Mucosa of stomach (tissue), 1 donor: ENCODE results near the gene PMM1.

Experiments
- H3K27me3 ChIP-seq: one replicate; pipeline ENCODE4 v1.7.0; 2013; ENCODE audit warnings: mild to moderate bottlenecking, low read length; ENCODE audit not compliant: control insufficient read depth, insufficient read depth
- H3K36me3 ChIP-seq: one replicate; pipeline ENCODE4 v1.7.0; 2013; ENCODE audit warnings: low read length; ENCODE audit not compliant: control insufficient read depth, insufficient read depth
- H3K4me1 ChIP-seq: one replicate; pipeline ENCODE4 v1.7.0; 2013; ENCODE audit warnings: mild to moderate bottlenecking, low read length; ENCODE audit not compliant: control insufficient read depth, insufficient read depth
- H3K4me3 ChIP-seq: one replicate; pipeline ENCODE4 v1.7.0; 2013; ENCODE audit warnings: low read length
- H3K9ac ChIP-seq: one replicate; pipeline ENCODE4 v1.7.0; 2013; ENCODE audit warnings: mild to moderate bottlenecking, low read length, moderate library complexity
- H3K9me3 ChIP-seq: one replicate; pipeline ENCODE4 v1.7.0; 2013; ENCODE audit warnings: mild to moderate bottlenecking, low read length, moderate library complexity; ENCODE audit not compliant: control insufficient read depth
- donor health status: Pancreatic carcinoma.

The PMM1 gene

GRCh38 chr22:41619979-41620588 lies 30.4 kb upstream of the PMM1 start:
- Histone ChIP-seq H3K4me1 (peaks cover 26% of the 10 kb centered on the region), H3K9ac (peak overlapping the region; percentile 94)

GRCh38 chr22:41613456-41613855 lies 23.8 kb upstream of the PMM1 start:
- Histone ChIP-seq H3K36me3 (no peaks in the 10 kb centered on the region), H3K27me3 (no peaks in the 10 kb centered on the region), H3K9me3 (no peaks in the 10 kb centered on the region), H3K4me1 (peaks cover 3% of the 10 kb centered on the region), H3K4me3 (no peak overlapping the region), H3K9ac (no peak overlapping the region)

More at GRCh38 chr22:41619979-41620588, 30.4 kb upstream of the PMM1 start:
- Histone ChIP-seq H3K36me3 (no peaks in the 10 kb centered on the region), H3K27me3 (no peaks in the 10 kb centered on the region), H3K9me3 (no peaks in the 10 kb centered on the region), H3K4me3 (peak overlapping the region; percentile 95)

- H3K4me1 ChIP-seq, result no peaks in the 10 kb centered on the region
- H3K9ac ChIP-seq, result no peak overlapping the region
- H3K36me3 ChIP-seq, result no peaks in the 10 kb centered on the region
- H3K4me3 ChIP-seq, result no peak overlapping the region
- no peaks in the 10 kb centered on the region for H3K9me3 ChIP-seq
- H3K27me3 ChIP-seq, result no peaks in the 10 kb centered on the region
These were observed 23.1 kb upstream of the PMM1 start for GRCh38 chr22:41612603-41613306.

- Histone ChIP-seq H3K9me3 (no peaks in the 10 kb centered on the region), H3K36me3 (no peaks in the 10 kb centered on the region), H3K4me1 (no peaks in the 10 kb centered on the region), H3K4me3 (no peak overlapping the region), H3K27me3 (no peaks in the 10 kb centered on the region), H3K9ac (no peak overlapping the region)
These were observed 18.7 kb upstream of the PMM1 start for GRCh38 chr22:41608386-41608785.

GRCh38 chr22:41603873-41604332 lies 14.3 kb upstream of the PMM1 start:
- Histone ChIP-seq H3K9ac (no peak overlapping the region), H3K36me3 (peaks cover 7% of the 10 kb centered on the region), H3K4me3 (no peak overlapping the region), H3K27me3 (no peaks in the 10 kb centered on the region), H3K9me3 (no peaks in the 10 kb centered on the region), H3K4me1 (no peaks in the 10 kb centered on the region)

GRCh38 chr22:41600976-41601375 lies 11.3 kb upstream of the PMM1 start:
- H3K9ac ChIP-seq, result no peak overlapping the region
- H3K36me3 ChIP-seq, result peaks cover 7% of the 10 kb centered on the region
- H3K4me3 ChIP-seq, result no peak overlapping the region
- H3K27me3 ChIP-seq, result no peaks in the 10 kb centered on the region
- H3K4me1 ChIP-seq, result peaks cover 10% of the 10 kb centered on the region
- H3K9me3 ChIP-seq, result no peaks in the 10 kb centered on the region

GRCh38 chr22:41598891-41599635 lies 9.4 kb upstream of the PMM1 start:
- Histone ChIP-seq H3K36me3 (peaks cover 7% of the 10 kb centered on the region), H3K4me3 (no peak overlapping the region), H3K4me1 (peaks cover 10% of the 10 kb centered on the region), H3K9ac (no peak overlapping the region), H3K27me3 (no peaks in the 10 kb centered on the region), H3K9me3 (no peaks in the 10 kb centered on the region)

GRCh38 chr22:41598081-41598480 lies 8.4 kb upstream of the PMM1 start:
- Histone ChIP-seq H3K4me3 (no peak overlapping the region), H3K9ac (no peak overlapping the region), H3K9me3 (no peaks in the 10 kb centered on the region), H3K36me3 (peaks cover 7% of the 10 kb centered on the region), H3K27me3 (no peaks in the 10 kb centered on the region), H3K4me1 (peaks cover 10% of the 10 kb centered on the region)

GRCh38 chr22:41597635-41597953 lies 8.0 kb upstream of the PMM1 start:
- H3K4me1 ChIP-seq, result peaks cover 10% of the 10 kb centered on the region
- no peaks in the 10 kb centered on the region for H3K27me3 ChIP-seq
- H3K9me3 ChIP-seq, result no peaks in the 10 kb centered on the region
- no peak overlapping the region for H3K4me3 ChIP-seq
- no peak overlapping the region for H3K9ac ChIP-seq
- H3K36me3 ChIP-seq, result peaks cover 7% of the 10 kb centered on the region

- Histone ChIP-seq H3K9ac (no peak overlapping the region), H3K9me3 (no peaks in the 10 kb centered on the region), H3K27me3 (no peaks in the 10 kb centered on the region), H3K4me1 (peaks cover 10% of the 10 kb centered on the region), H3K4me3 (no peak overlapping the region), H3K36me3 (peaks cover 4% of the 10 kb centered on the region)
These were observed 7.4 kb upstream of the PMM1 start for GRCh38 chr22:41596776-41597634.

GRCh38 chr22:41595703-41596102 lies 6.1 kb upstream of the PMM1 start:
- Histone ChIP-seq H3K4me1 (peaks cover 10% of the 10 kb centered on the region), H3K9me3 (no peaks in the 10 kb centered on the region), H3K27me3 (no peaks in the 10 kb centered on the region), H3K36me3 (peaks cover 4% of the 10 kb centered on the region), H3K9ac (no peak overlapping the region), H3K4me3 (no peak overlapping the region)
